Activated CD8-positive, alpha-beta memory T cell treated with anti-CD3 and anti-CD28 coated beads for 4 hours (primary cell): ENCODE data around the gene IKZF3.
A peak's percentile ranks its signal among the peaks of the same experiment; 100 is the strongest.
"Not testable (repeated sequence)": the region's sequence is repeated elsewhere in the genome, so short reads cannot be mapped to it uniquely, and the experiment has no call there.

Source experiments
- DNase-seq, 2 donors: peaks; one replicate each; pipeline ENCODE4 v3.0.0-alpha.2; 2020; ENCODE audit warnings: low read depth in 2 of 2

Gene IKZF3

DNA sequence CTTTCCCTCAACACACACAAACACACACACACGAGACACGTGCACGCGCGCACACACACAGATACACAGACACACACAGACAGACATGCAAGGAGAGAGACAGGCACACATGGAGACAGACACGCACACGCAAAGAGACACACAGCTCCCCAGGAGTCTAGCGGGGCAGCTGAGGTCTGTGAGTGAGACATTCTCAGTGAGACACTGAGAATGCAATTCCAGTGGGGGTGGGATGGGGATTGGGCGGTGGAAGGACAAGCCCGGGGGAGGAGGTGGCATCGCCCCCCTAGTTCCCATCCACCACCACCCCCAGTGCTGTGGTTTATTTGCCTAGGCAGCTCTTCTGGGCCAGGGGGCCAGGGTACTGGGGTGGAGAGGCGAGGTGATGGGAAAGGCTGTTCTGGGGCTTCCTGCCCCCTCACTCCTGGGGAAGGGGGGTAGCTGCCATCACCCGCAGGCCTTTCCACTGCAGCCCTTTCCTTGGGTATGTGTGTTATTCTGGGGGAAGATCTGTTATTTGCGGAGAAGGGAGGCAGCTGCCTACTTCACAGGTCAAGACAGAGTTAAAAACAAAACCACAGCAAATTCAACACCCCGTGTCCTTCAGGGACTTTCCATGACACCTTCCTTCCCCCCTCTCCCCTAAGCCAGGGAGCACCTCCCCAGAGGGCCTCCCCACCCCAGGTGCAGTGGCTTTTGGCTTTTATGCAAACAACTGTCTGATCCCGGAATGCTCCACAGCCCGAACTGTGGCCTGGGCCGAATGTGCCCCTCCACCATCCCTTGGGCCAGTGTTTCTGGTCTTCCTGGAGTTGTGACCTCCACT lies 108.3 kb downstream of the IKZF3 start:
- DNase-seq, result peak in 1 of 2 donors; percentile 37

DNA sequence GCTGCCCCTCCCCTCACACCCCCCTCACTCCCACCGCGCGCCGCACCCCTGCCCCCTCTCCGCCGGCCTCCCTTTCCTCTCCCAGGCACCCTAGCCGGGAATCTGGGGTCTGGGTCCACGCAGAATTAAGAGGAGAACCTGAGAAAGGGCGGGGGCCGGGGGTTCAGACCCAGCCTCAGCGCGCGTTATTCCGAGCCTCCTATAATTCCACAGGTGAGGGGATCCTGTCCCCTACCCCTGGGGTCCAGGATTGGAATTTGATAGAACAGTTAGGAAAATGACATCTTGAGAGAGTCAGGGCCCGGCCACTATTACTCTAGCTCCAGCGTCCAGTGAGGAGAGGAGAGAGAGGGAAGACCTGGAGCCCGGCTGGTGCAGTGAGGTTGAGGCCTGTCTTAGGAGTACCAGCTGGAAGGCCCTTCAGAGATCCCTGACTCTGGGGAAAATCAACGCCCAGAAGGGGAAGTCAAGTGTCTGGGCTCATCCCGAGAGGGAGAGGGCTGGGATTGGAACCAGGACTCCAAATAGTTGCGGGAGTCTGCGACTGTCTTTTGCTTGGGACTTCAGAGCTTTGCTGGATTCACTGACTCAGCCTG lies 109.1 kb downstream of the IKZF3 start:
- no peak for DNase-seq

- peak; percentile 87 to 90 for DNase-seq
Measured at GRCh38 chr17:39754161-39754957, 109.8 kb downstream of the IKZF3 start.

DNA sequence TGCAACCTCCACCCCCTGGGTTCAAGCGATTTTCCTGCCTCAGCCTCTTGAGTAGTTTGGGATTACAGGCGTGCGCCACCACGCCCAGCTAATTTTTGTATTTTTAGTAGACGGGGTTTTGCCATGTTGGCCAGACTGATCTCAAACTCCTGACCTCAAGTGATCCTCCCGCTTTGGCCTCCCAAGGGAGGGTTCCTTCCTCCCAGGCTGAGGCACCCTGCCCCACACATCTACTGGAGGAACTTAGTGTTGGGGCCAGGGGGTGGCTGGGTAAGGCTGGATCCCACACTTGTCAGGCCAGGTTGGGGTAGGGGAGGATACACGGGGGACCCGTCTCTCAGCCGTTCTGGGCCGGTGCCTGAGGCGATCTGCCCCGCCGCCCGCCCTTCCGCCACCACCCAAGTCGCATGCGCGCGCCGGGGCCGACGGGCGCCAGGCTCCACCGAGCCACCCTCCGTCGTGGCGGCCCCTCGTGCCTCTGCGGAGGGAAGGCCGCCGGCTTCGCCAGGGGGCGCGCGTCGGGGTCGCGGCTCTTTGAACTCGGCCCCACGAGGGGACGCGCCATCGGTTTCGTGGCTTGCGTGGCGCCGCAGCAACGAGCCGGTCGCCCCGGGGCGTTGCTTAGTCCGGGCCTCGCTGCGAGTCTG lies 110.5 kb downstream of the IKZF3 start:
- DNase-seq, result peak in 1 of 2 donors; percentile 50

- DNase-seq, result no peak
Measured at GRCh38 chr17:39752241-39752881, 111.8 kb downstream of the IKZF3 start.

DNA sequence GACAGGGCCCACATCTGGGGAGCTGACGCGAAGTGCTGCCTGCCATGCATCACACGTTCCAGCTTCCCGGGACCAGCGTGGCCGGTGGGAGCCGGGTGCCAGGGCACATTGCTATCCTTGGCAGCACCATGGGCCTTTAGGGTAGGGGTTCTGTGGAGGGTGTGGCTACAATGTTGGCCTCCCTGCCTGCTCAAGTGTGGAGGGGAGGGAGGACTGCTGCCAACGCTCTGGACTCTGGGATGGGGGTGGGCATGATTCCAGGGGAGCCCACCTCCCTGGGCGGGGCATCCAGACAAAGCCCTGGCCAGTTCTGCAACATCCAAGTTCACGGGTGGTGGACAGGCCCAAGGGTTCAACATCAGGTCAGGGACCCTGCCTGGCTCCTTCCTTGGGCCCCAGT lies 112.5 kb downstream of the IKZF3 start:
- no peak for DNase-seq

DNA sequence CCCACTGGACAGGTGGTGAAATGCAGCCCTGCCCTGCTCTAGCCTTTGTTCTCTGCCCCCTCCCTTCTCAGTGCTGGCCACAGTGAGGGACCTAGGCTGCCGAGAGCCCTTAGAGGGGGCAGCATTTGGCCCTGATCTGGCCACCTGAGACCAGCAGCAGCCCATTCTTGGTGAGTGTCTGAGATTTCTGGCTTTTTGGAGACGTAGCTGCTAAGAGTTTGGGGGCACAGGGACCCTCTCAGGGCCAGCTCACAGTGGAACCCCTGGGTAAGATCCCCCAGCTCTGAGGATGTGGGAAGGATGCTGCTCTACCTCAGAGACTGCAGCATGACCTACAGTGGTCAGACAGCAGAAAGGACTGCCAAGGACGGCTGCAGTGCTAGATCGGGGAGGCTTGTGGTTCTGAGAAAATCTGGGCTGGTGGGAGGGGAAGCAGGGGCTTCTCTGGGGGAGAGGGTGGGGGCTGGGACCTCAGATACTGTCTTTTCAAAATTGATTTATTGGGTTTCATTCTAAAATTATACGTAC lies 113.0 kb downstream of the IKZF3 start:
- no peak for DNase-seq

DNA sequence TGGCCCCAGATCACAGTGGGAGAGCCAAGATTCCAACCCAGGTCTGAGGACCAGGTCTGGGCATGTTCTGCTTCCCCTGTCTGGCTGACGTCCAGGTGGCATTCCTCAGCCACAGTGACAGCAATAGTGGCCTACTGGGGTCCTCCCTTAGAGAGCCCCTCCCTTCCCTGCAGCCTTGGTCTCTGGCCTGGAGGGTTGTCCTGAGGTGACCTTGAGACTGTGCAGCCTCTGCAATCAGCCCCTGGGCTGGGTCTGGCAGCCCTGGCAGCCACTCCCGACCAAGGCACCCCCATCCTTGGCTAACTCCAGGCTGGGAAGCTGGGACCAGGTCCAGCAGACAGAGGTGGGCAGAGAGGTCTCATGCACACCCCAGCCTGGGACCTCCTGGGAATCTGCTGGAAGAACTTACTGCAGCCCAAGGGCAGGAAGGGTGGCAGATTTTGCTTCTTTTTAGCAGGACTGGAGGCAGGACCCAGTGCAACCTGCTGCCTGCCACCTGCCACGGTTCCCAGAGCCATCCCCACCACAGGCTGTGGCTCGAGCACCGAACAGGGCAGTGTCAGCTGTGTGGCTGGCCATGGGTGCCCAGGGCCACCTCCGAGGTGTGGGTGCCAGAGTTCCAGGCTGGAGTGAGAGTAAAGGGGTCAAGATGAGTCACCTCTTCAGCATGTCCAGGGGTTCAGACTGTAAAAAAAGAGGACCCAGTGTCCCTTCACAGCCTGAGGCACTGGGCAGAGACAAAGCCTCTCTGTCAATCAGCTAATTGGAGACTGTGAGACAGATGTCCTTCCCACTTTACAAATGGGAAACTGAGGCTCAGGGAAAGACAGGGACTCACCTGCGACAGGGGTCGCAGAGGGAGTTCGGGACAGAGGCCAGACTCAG lies 113.7 kb downstream of the IKZF3 start:
- DNase-seq, result no peak

DNA sequence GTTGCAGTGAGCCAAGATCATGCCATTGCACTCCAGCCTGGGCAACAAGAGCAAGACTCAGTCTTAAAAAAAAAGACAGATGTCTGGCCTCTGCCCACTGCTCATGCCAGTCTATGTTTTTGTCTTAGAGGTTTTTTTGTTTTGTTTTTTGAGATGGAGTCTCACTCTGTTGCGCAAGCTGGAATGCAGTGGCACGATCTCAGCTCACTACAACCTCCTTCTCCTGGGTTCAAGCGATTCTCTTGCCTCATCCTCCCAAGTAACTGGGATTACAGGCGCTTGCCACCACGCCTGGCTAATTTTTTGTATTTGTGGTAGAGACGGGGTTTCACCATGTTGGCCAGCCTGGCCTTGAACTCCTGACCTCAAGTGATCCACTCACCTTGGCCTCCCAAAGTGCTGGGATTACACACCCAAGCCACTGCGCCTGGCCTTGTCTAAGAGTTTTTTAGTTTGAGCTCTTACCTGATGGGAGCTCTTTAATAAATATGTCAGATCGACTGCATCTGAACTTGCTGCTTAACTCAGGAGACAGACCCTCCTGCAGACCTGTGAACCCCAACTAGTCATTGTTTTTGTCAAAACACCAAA lies 115.6 kb downstream of the IKZF3 start:
- not testable (repeated sequence) for DNase-seq

DNA sequence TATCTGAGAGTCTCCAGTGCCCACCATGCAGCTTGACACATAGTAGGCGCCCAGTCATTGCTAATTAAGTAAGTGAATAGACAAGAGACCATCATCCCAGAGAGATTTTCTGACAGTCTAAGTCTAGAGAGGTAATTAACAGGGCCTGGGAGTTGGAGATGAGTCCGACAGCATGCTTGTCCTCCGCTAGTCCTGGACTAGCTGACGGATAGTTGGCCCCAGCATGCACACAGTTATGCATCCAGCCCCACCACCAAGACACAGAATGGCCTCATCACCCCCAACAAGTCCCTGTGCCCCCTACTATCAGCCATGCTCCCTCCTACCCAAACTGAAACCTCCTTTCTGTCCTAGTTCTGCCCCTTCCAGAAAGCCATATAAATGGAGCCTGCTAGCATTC lies 116.4 kb downstream of the IKZF3 start:
- no peak for DNase-seq

- DNase-seq, result no peak
Measured at GRCh38 chr17:39746145-39746461, 118.0 kb downstream of the IKZF3 start.

- DNase-seq, result no peak
Measured at GRCh38 chr17:39745335-39746144, 118.6 kb downstream of the IKZF3 start.

DNA sequence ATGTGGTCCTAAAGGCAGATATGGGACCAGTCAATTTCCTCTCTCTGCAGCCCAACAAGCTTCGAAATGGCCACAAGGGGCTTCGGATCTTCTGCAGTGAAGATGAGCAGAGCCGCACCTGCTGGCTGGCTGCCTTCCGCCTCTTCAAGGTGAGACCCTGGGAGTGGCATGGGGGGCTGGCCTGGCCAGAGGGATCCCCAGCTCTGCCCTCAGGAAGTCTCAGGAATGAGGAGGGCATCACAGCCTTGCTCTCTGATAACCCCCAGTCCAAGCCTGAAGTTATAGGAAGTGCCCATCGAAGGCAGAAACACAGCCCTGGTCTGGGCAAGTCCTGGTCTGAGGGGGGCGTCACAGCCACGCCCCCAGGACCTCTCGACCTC lies 119.3 kb downstream of the IKZF3 start:
- DNase-seq, result no peak

DNA sequence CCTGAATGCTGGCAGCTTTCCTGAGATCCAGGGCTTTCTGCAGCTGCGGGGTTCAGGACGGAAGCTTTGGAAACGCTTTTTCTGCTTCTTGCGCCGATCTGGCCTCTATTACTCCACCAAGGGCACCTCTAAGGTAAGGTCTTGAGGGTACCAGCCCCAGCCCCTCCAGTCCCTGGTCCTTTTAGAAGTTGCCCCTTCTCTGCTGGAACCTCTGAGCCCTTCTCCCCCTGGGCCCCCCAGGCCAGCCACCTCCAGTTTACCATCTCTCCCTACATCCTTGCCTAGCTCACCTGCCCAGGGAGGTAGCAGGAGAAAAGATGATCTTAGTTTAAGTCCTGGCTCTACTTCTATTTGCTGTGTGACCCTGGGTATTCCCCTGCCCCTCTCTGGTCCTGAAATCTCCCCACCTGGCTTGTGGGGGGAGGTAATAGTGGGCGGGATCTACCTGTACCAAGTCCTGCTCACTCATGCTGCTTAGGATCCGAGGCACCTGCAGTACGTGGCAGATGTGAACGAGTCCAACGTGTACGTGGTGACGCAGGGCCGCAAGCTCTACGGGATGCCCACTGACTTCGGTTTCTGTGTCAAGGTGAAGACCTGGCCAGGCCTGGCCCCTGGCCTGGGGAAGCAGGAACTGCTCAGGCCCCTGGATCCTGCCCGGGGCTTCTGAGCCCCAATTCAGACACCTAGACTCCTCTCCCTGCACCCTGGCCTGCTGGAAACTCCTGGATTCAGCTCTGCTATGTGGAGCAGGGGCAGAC lies 119.9 kb downstream of the IKZF3 start:
- no peak for DNase-seq

- no peak for DNase-seq
Measured at GRCh38 chr17:39742856-39743436, 121.2 kb downstream of the IKZF3 start.

- DNase-seq, result no peak
Measured at GRCh38 chr17:39742126-39742855, 121.8 kb downstream of the IKZF3 start.

GRCh38 chr17:39740357-39741111 lies 123.6 kb downstream of the IKZF3 start:
- DNase-seq, result no peak
